Activated naive CD4-positive, alpha-beta T cell treated with anti-CD3 and anti-CD28 coated beads for 36 hours (primary cell): ENCODE measurements around the gene ZCCHC12. TPM values are rescaled to one million over a fixed set of nuclear protein-coding genes. Genes with fewer than 3 reads are reported as not detected.
"Not testable (repeated sequence)": the region's sequence is repeated elsewhere in the genome, so short reads cannot be mapped to it uniquely, and the experiment has no call there.

Experiments
- CTCF ChIA-PET: fragments of 350-600 bp; sonication (Branson Sonifier 250); formaldehyde crosslinking; loops from one replicate; lab custom pipeline; 2021; ENCODE audit warnings: antibody characterized with exemption; lab: Charles Lee
- DNase-seq: peaks from one replicate; pipeline ENCODE4 v3.0.0-alpha.2; 2020
- H3K27ac Mint-ChIP-seq: one replicate; pipeline ENCODE4 v1.8.0; 2021; ENCODE audit warnings: mild to moderate bottlenecking, mixed read lengths
- H3K27me3 Mint-ChIP-seq: one replicate; pipeline ENCODE4 v1.8.0; 2021; ENCODE audit warnings: low read depth, mixed read lengths
- H3K36me3 Mint-ChIP-seq: one replicate; pipeline ENCODE4 v1.8.0; 2021; ENCODE audit warnings: low read depth, mixed read lengths
- H3K4me1 Mint-ChIP-seq: one replicate; pipeline ENCODE4 v1.8.0; 2021; ENCODE audit warnings: low read depth, mixed read lengths
- H3K4me3 Mint-ChIP-seq: one replicate; pipeline ENCODE4 v1.8.0; 2021; ENCODE audit warnings: mild to moderate bottlenecking, moderate library complexity, mixed read lengths
- H3K9me3 Mint-ChIP-seq: one replicate; pipeline ENCODE4 v1.8.0; 2021; ENCODE audit warnings: mixed read lengths
- intact Hi-C: fragments of 100-400 bp; cut with micrococcal nuclease; formaldehyde crosslinking; loops from one replicate; pipeline ENCODE4 v1.15.1; 2023
- total RNA-seq, 2 experiments: library from RNA; stranded (reverse); gene quantifications; one replicate each; pipeline ENCODE4 v1.2.3, GENCODE V29; 2021

Gene ZCCHC12
- total RNA-seq: under 1 TPM; 0.14 to 0.25 TPM

DNA sequence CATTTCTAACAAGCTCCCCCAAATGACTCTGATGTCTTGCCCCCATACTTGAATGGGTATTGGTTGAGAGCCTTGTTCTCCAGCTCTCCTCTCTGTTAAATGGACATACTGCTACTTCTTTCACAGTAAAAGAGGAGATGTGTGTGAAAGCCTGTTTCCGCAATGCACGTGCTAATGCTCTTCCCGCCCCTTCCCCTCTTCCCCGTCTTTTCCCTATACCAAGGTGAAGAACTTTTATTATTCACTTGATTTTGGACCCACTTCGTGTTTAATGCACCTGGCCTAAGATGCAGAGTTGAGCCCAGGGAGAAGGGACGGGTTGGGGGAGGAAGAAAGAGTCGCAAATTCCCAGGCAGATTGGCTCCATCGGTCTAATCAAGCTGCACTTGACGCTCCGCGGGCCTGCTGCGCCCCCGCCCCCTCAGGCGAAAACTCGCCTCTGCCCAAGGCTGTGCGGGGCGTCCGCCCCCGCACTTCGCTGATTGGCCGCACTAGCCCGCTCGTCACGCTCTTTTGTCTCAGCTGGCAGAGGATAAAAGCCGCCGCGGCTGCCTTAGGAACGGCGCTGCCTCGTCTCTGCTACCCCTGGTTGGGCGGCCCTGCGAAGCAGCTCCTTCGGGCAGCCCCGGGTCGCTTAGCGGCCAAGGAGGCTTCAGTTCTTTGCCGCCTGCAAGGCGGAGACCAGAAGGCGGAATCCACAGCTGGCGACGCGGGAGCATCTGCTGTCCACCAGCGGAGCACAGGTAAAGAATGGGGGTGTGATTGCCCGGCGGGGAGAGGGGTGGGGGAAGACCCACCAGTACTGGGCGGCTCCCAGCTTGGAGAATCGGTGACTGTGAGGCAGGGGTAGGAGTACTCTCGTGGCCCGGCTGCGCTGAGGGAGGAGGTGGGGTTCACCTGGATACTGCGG lies at the start of gene ZCCHC12:
Gene ZCCHC12, plus strand, starts transcription at position 562 of the 910 bp plus-strand sequence. CDS start 1,421 bp downstream, outside the sequence.
- peak; percentile 43 for DNase-seq
- CTCF ChIA-PET: interaction anchor here (1.1 kb wide), 1 partner anchor 15 kb away, joined by 3 read pairs; no protein-coding TSS in a partner anchor
- Mint-ChIP-seq H3K36me3 (no peaks in the 10 kb centered on the region), H3K9me3 (no peaks in the 10 kb centered on the region), H3K4me3 (peak within 1 kb of the TSS; percentile 60), H3K4me1 (peaks cover 22% of the 10 kb centered on the region), H3K27me3 (peaks cover 38% of the 10 kb centered on the region), H3K27ac (no peak within 1 kb of the TSS)
- intact Hi-C loops: loop anchor here (5.0 kb wide), 1 partner anchor 196 kb away; no protein-coding TSS in a partner anchor

DNA sequence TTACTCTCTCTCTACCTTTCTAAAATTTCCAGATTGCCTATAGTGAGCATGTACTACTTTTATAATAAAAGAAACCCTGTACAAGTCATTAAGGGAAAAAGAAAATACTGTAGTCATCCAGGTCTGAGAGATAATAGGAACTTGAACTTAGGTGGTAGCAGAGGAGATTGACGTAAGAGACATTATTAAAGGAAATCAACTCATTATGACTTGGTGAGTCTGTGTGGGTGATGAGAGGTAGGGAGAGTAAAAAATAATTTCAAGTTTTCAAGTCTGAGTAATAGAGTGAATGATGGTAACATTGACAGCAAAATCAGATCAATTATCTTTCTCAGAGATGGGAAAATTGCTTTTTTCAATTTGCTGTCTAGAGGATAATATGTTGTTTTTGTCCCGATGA lies 44.0 kb upstream of the ZCCHC12 start:
- CTCF ChIA-PET: no interaction called here

DNA sequence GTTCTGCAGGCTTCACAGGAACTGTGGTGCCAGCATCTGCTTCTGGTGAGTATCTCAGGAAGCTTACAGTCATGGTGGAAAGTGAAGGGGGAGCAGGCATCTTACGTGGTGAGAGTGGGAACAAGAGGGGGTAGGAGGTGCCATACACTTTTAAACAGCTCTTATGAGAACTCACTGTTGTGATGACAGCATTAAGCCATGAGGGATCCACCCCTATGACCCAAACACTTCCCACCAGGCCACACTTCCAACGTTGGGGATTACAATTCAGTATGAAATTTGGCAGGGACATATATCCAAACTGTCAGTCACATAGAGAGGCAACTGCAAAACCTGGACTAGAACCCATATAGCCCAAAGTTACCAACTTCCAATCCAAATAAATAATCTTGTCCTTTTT lies 43.1 kb upstream of the ZCCHC12 start:
- H3K9me3 Mint-ChIP-seq: no peaks in the 10 kb centered on the region
- intact Hi-C loops: no loop called here
- H3K4me3 Mint-ChIP-seq: no peak overlapping the region
- H3K4me1 Mint-ChIP-seq: no peaks in the 10 kb centered on the region
- CTCF ChIA-PET: interaction anchor here (0.5 kb wide), 1 partner anchor 37 kb away, joined by 3 read pairs; no protein-coding TSS in a partner anchor
- peaks cover 5% of the 10 kb centered on the region for H3K27me3 Mint-ChIP-seq
- no peak overlapping the region for H3K27ac Mint-ChIP-seq
- DNase-seq: no peak
- H3K36me3 Mint-ChIP-seq: no peaks in the 10 kb centered on the region

More for the DNA sequence above, 44.0 kb upstream of the ZCCHC12 start:
- no peaks in the 10 kb centered on the region for H3K9me3 Mint-ChIP-seq
- no peaks in the 10 kb centered on the region for H3K36me3 Mint-ChIP-seq
- H3K27ac Mint-ChIP-seq: no peak overlapping the region
- H3K4me1 Mint-ChIP-seq: no peaks in the 10 kb centered on the region
- H3K4me3 Mint-ChIP-seq: no peak overlapping the region
- peaks cover 8% of the 10 kb centered on the region for H3K27me3 Mint-ChIP-seq
- intact Hi-C loops: no loop called here
- no peak for DNase-seq

DNA sequence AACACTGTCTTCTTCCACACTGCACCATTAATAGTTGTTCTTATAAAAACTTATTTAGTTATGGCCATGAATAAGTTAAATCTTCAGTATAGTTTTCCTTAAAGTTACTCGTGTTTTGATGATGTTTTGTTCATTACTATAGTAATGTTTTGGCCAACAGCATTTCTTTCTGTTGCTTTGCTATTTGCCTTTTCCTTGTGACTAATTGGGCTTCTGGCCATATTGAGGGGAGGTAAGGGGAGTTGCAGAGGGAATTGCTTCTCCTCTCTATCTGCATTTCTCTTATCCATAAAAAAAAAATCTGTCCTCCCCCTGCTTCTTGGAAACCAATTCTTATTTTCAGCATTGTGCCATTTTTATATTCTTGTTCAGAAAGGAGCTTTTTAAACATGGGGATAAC lies 42.7 kb upstream of the ZCCHC12 start:
- no peak for DNase-seq
- Mint-ChIP-seq H3K27ac (no peak overlapping the region), H3K4me3 (no peak overlapping the region), H3K27me3 (peaks cover 2% of the 10 kb centered on the region), H3K4me1 (no peaks in the 10 kb centered on the region), H3K9me3 (no peaks in the 10 kb centered on the region), H3K36me3 (no peaks in the 10 kb centered on the region)
- intact Hi-C loops: no loop called here
- CTCF ChIA-PET: no interaction called here

DNA sequence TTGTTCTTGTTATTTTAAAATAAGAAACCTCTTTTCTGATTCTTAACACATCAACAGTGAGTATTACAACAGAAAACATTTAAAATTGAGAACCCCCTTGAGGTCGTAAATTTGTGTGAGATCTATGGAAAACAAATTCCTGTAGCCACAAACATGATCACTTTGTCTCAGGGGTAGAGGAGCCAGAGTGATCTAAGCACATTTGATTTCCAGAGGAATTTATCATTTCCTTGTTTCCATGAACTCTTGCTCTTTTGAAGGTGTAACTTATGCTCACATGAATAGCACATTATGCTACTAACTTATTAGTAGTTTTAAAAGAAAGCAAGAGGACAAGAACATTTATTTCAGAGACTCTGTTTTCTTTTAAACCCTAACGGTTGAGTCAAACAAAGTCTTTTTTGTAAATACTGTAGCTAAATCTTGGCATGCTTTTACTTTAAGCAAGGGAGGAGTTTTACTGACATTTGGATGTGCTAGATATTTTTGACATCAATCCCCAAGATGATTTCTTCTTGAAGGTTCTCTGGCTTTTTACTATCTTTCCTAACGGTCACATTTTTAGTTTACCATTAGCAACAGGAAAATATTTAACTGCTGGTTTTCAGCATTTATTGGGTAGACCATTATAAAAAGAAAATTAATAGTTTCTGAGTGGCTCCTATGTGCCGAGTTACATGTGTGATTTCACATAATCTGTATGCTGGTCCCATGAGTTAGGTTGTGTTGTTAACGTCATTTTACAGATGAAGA lies 27.9 kb upstream of the ZCCHC12 start:
- Mint-ChIP-seq H3K4me1 (no peaks in the 10 kb centered on the region), H3K27me3 (peaks cover 2% of the 10 kb centered on the region), H3K4me3 (no peak overlapping the region), H3K36me3 (no peaks in the 10 kb centered on the region), H3K27ac (no peak overlapping the region), H3K9me3 (no peaks in the 10 kb centered on the region)
- intact Hi-C loops: no loop called here
- CTCF ChIA-PET: interaction anchor here (0.6 kb wide), 1 partner anchor 415 kb away, joined by 3 read pairs; no protein-coding TSS in a partner anchor
- DNase-seq: no peak

DNA sequence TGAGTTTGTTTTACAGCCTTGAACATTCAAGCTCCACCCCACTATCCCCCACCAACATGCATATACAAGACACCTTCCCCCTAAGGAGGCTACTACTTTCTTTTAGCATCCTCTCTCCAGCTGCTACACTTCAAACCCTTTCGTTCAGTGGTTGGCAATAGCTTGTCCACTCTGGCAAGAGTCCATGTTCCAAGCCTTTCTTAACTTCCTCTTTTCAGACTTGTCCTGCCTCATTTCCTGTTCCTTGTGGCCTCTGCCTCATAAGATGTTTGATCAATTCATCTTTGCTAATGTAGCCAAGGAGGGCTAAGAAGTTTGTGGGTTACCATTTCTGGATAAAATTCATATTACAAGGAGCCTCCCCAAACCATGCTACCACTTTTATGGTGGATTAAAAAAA lies 20.8 kb upstream of the ZCCHC12 start:
- H3K36me3 Mint-ChIP-seq: no peaks in the 10 kb centered on the region
- no peak overlapping the region for H3K4me3 Mint-ChIP-seq
- DNase-seq: no peak
- H3K9me3 Mint-ChIP-seq: no peaks in the 10 kb centered on the region
- no peaks in the 10 kb centered on the region for H3K4me1 Mint-ChIP-seq
- H3K27me3 Mint-ChIP-seq: peaks cover 6% of the 10 kb centered on the region
- CTCF ChIA-PET: interaction anchor here (1.2 kb wide), 1 partner anchor 179 kb away, joined by 6 read pairs; no protein-coding TSS in a partner anchor
- intact Hi-C loops: no loop called here
- no peak overlapping the region for H3K27ac Mint-ChIP-seq

DNA sequence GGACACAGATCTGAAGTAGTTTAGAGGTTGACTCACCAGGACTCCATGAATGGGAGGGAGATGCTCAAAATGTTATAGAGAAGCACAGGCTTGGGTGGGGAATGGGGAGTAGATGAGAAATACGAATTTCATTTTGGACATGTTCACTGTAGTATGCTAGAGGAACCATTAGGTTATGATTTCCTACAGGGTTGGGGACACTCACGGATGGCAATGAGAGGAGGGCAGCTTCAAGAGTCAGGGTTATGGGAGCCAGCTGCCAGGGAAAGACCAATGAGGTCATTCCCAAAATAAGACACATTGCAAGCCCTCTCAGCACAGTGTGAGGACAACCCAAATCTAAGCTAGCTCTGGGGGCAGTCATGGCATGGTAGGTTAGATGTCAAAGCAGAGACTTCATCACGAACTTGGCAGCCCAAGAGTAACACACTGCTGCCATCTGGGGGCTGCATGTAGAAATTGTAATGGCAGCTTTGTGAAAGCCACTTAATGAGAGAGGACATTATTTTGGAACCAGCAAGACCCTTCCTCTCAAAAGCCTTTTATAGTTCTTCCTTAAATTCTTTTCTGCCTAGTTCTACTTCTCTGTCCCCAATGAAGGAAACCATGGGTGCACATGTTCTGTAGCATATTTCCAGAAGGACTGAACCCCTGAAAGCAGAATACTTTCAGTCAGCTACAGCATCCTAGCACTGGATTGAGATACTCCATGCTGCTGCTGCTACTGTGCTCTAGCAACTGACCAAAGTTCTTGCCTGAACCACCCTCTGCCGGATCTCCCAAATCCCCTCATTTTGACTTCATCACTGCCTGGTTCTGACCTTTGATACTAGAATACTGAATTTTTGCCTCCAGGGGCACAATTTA lies 16.2 kb upstream of the ZCCHC12 start:
- intact Hi-C loops: loop anchor here (1.0 kb wide), 5 partner anchors 45 to 348 kb away; no protein-coding TSS in a partner anchor
- Mint-ChIP-seq H3K4me3 (no peak overlapping the region), H3K27ac (no peak overlapping the region), H3K4me1 (no peaks in the 10 kb centered on the region), H3K27me3 (peaks cover 6% of the 10 kb centered on the region), H3K36me3 (no peaks in the 10 kb centered on the region), H3K9me3 (no peaks in the 10 kb centered on the region)
- CTCF ChIA-PET: interaction anchor here (1.2 to 1.9 kb wide), 4 partner anchors 46 to 348 kb away, joined by 3 to 7 read pairs (median 6); no protein-coding TSS in a partner anchor
- DNase-seq: peak; percentile 56

DNA sequence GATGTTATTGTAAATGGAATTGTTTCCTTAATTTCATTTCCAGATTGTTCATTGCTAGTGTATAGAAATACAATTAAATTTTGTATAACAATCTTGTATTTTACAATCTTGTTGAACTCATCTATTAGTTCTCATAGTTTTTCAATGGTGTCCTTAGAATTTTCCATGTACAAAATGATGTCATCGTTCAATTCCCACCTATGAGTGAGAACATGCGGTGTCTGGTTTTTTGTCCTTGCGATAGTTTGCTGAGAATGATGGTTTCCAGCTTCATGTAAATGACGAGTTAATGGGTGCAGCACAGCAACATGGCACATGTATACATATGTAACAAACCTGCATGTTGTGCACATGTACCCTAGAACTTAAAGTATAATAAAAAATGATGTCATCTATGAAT lies 6.4 kb upstream of the ZCCHC12 start:
- H3K4me1 Mint-ChIP-seq, H3K4me3 Mint-ChIP-seq, intact Hi-C loops, H3K27ac Mint-ChIP-seq, H3K9me3 Mint-ChIP-seq, DNase-seq, H3K27me3 Mint-ChIP-seq, H3K36me3 Mint-ChIP-seq: not testable (repeated sequence)
- CTCF ChIA-PET: interaction anchor here (0.8 kb wide), 1 partner anchor 37 kb away, joined by 3 read pairs; no protein-coding TSS in a partner anchor

DNA sequence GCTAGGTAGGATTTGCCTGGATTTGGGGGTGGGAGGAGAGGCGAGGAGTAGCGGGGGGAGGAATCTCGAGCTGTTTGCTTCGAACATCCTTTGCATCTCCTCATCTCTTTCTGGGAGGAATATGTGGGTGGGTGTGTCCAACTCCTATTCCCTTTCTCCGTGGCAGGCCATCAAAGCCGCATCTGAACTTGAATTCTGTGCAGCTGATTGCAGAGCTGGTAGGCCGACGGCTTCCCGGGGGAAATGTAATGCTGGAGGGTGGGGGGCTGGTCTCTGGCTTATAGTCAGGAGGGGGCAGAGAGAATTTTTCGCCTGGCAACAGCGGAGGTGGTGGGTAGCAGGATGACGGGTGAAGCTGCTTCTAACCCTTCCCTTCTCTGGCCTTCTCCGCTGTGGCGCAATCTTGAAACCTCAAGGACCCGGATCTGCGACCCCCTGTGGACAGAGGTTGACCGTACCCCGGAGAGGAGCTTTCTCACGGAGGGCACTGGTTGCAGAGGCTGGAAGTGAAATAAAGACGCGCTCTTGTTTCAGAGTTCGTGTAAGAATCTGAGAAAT lies 628 bp downstream of the ZCCHC12 start:
- peaks cover 41% of the 10 kb centered on the region for H3K27me3 Mint-ChIP-seq
- H3K4me1 Mint-ChIP-seq: peaks cover 22% of the 10 kb centered on the region
- no peaks in the 10 kb centered on the region for H3K36me3 Mint-ChIP-seq
- CTCF ChIA-PET: interaction anchor here (1.0 to 1.4 kb wide), 3 partner anchors 15 to 61 kb away, joined by 3 read pairs; no protein-coding TSS in a partner anchor
- DNase-seq: no peak
- H3K4me3 Mint-ChIP-seq: peak overlapping the region; percentile 60
- no peaks in the 10 kb centered on the region for H3K9me3 Mint-ChIP-seq
- H3K27ac Mint-ChIP-seq: no peak overlapping the region
- intact Hi-C loops: loop anchor here (5.0 kb wide), 1 partner anchor 197 kb away; no protein-coding TSS in a partner anchor

DNA sequence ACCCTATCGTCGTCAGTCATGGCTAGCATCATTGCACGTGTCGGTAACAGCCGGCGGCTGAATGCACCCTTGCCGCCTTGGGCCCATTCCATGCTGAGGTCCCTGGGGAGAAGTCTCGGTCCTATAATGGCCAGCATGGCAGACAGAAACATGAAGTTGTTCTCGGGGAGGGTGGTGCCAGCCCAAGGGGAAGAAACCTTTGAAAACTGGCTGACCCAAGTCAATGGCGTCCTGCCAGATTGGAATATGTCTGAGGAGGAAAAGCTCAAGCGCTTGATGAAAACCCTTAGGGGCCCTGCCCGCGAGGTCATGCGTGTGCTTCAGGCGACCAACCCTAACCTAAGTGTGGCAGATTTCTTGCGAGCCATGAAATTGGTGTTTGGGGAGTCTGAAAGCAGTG lies 1.6 kb downstream of the ZCCHC12 start:
- H3K27me3 Mint-ChIP-seq: peaks cover 41% of the 10 kb centered on the region
- no peaks in the 10 kb centered on the region for H3K36me3 Mint-ChIP-seq
- CTCF ChIA-PET: interaction anchor here (1.0 to 1.4 kb wide), 2 partner anchors 16 to 62 kb away, joined by 3 read pairs; no protein-coding TSS in a partner anchor
- no peak overlapping the region for H3K4me3 Mint-ChIP-seq
- DNase-seq: no peak
- H3K27ac Mint-ChIP-seq: no peak overlapping the region
- intact Hi-C loops: no loop called here
- H3K4me1 Mint-ChIP-seq: peaks cover 22% of the 10 kb centered on the region
- no peaks in the 10 kb centered on the region for H3K9me3 Mint-ChIP-seq

DNA sequence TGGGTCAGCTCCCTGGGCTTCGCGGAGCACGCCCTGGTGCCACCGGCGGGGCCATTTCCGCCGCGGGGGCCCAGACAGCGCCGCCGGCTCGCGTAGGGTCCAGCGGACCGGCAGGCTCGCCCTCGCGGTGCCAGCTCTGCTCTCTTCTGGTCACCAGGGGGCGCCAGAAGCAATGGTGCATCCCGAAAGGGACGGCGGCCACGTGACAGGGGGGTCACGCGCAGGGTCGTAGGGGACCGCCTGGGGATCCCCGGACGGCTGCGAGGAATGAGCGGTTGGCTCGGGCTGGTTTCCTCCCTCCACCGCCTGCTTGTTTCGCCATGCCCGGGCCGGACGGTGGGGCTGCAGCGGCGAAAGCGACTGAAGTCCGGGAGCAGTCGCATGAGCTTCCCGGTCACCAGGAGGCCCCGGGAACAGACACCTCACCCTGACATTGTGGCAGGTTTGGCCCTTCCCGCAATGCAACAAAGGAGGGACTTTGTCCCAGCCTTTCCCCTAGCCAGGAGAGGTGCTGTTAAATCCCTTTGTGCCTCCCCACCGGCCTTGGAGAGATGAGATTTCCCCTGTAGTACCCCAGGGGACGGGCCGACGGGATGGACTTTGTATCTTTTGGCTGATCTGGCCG lies 15.8 kb downstream of the ZCCHC12 start:
- DNase-seq: peak; percentile 80
- Mint-ChIP-seq H3K27ac (no peak overlapping the region), H3K36me3 (no peaks in the 10 kb centered on the region), H3K27me3 (peaks cover 9% of the 10 kb centered on the region), H3K9me3 (no peaks in the 10 kb centered on the region), H3K4me1 (no peaks in the 10 kb centered on the region), H3K4me3 (peak overlapping the region; percentile 42)
- CTCF ChIA-PET: interaction anchor here (0.5 to 2.0 kb wide), 13 partner anchors 8 to 246 kb away, joined by 3 to 9 read pairs (median 3); no protein-coding TSS in a partner anchor
- intact Hi-C loops: no loop called here
